SH-SY5Y (cell line): Measurements from ENCODE around the gene CHD2.

ENCODE experiments used
- GATA2 ChIP-seq: IDR thresholded peaks from 2 replicates; pipeline ENCODE4 v1.6.1; 2011; ENCODE audit warnings: mild to moderate bottlenecking, low read depth, low read length
- GATA3 ChIP-seq: IDR thresholded peaks from 2 replicates; pipeline ENCODE4 v1.6.1; 2011; ENCODE audit warnings: low read depth, mild to moderate bottlenecking, low read length, moderate library complexity

DNA sequence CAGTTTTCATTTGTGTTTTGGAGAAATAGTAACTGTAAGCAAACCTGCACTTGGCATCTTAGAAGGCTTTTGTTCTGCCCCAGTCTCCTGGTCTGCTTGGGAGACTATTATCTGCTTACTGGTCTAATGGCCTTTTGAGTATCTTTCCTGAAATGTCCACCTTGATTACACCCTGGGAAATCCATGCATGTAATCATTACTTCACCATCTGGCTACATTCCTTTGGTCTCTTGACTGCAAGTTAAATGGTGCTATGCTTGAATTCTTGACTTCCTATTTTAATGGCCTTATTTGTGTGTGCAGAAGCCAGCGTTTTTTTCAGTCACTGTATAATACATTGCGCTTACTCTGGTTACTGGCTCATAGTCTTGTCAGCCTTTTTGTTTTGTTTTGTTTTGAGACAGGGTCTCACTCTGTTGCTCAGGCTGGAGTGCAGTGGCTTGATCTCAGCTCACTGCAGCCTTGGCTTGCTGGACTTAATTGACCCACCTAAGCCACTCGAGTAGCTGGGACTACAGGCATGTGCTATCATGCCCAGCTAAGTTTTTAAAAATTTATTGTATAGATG is 30.0 kb downstream of the CHD2 start:
- TF ChIP-seq GATA2 (no peak), GATA3 (no peak)
